Measurements from ENCODE around the gene SYTL1. TPM values are rescaled to one million over a fixed set of nuclear protein-coding genes. Genes with fewer than 3 reads are reported as not detected.

The SYTL1 gene
- total and polyA plus RNA-seq, 9 of the 15 experiments (the other 6 are each of a cell fraction or from before 2014, with no cell fraction given) = 0.04 to 9.3 (median 1.7) TPM

DNA sequence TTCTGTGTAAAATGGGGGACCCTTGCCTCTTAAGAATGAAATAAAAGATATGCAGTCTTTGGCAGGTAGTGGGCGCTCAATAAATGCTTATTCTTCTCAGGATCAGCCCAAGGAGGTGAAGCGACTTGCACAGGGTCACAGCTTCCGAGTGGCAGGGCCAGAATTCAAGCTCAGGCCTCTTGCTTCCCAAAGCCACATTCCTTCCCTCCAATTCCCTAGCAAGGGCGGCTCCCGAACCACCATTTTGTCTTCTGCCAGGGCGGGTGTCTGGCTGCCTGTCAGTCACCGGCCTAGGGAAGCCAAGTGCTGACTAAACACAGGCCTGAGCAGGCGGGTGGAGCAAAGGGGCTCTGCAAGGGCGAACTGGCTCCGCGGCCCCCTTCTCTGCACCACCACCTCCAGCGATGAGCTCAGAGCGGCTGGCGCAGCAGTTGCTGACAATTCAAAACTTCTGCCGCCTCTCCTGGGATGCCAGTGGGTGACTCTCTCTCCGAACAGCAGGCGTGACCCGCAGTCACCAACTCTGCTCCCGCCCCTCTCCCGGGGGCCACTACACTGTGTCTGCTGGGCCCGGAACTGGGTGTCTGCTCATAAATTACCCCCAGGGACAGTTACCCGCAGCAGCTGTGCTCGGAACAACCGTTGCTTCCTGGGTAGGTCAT lies 61.4 kb downstream of the SYTL1 start (continued):
- TF ChIP-seq, protein P1, sequence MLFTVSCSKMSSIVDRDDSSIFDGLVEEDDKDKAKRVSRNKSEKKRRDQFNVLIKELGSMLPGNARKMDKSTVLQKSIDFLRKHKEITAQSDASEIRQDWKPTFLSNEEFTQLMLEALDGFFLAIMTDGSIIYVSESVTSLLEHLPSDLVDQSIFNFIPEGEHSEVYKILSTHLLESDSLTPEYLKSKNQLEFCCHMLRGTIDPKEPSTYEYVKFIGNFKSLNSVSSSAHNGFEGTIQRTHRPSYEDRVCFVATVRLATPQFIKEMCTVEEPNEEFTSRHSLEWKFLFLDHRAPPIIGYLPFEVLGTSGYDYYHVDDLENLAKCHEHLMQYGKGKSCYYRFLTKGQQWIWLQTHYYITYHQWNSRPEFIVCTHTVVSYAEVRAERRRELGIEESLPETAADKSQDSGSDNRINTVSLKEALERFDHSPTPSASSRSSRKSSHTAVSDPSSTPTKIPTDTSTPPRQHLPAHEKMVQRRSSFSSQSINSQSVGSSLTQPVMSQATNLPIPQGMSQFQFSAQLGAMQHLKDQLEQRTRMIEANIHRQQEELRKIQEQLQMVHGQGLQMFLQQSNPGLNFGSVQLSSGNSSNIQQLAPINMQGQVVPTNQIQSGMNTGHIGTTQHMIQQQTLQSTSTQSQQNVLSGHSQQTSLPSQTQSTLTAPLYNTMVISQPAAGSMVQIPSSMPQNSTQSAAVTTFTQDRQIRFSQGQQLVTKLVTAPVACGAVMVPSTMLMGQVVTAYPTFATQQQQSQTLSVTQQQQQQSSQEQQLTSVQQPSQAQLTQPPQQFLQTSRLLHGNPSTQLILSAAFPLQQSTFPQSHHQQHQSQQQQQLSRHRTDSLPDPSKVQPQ (CRISPR knock-in tag; IDR thresholded peaks at IDR 0.05; ENCODE audit: borderline replicate concordance) = no peak
- TF ChIP-seq EWSR1 (IDR thresholded peaks at IDR 0.05; ENCODE audit: borderline replicate concordance, low read depth, partially characterized antibody) = no peak
- TF ChIP-seq SREBF1 (IDR thresholded peaks at IDR 0.05; ENCODE audit: borderline replicate concordance, low read depth, low read length) = no peak
- TF ChIP-seq SOX6 (IDR thresholded peaks at IDR 0.05) = no peak
- TF ChIP-seq TRIM24 (IDR thresholded peaks at IDR 0.05) = no peak
- TF ChIP-seq RUNX1 (IDR thresholded peaks at IDR 0.05; ENCODE audit: low read depth) = 0 out of 2 replicates have a peak, but pooled peaks have one; percentile 44
- no peak for TF ChIP-seq FOXM1 (IDR thresholded peaks at IDR 0.05; ENCODE audit: low read depth)
- no peak for TF ChIP-seq FOXM1 (CRISPR knock-in tag; IDR thresholded peaks at IDR 0.05; ENCODE audit: low read depth)
- no peak for TF ChIP-seq ZNF146 (CRISPR knock-in tag; IDR thresholded peaks at IDR 0.05; ENCODE audit: unreplicated experiment)
- TF ChIP-seq, protein P2, sequence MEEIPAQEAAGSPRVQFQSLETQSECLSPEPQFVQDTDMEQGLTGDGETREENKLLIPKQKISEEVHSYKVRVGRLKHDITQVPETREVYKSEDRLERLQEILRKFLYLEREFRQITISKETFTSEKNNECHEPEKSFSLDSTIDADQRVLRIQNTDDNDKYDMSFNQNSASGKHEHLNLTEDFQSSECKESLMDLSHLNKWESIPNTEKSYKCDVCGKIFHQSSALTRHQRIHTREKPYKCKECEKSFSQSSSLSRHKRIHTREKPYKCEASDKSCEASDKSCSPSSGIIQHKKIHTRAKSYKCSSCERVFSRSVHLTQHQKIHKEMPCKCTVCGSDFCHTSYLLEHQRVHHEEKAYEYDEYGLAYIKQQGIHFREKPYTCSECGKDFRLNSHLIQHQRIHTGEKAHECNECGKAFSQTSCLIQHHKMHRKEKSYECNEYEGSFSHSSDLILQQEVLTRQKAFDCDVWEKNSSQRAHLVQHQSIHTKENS (CRISPR knock-in tag; IDR thresholded peaks at IDR 0.05) = no peak
- TF ChIP-seq FOSL1 (tag; conservative IDR thresholded peaks at IDR 0.05) = no peak
- no peak for TF ChIP-seq SMAD4 (CRISPR knock-in tag; conservative IDR thresholded peaks at IDR 0.05)
- TF ChIP-seq ERF (CRISPR knock-in tag; IDR thresholded peaks at IDR 0.05) = no peak
- TF ChIP-seq NR2C1 (IDR thresholded peaks at IDR 0.05) = no peak
- no peak for TF ChIP-seq NR2C1 (tag; IDR thresholded peaks at IDR 0.05)
- TF ChIP-seq, protein P3, sequence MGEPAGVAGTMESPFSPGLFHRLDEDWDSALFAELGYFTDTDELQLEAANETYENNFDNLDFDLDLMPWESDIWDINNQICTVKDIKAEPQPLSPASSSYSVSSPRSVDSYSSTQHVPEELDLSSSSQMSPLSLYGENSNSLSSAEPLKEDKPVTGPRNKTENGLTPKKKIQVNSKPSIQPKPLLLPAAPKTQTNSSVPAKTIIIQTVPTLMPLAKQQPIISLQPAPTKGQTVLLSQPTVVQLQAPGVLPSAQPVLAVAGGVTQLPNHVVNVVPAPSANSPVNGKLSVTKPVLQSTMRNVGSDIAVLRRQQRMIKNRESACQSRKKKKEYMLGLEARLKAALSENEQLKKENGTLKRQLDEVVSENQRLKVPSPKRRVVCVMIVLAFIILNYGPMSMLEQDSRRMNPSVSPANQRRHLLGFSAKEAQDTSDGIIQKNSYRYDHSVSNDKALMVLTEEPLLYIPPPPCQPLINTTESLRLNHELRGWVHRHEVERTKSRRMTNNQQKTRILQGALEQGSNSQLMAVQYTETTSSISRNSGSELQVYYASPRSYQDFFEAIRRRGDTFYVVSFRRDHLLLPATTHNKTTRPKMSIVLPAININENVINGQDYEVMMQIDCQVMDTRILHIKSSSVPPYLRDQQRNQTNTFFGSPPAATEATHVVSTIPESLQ (CRISPR knock-in tag; IDR thresholded peaks at IDR 0.05) = no peak
- no peak for TF ChIP-seq NFE2L1 (tag; IDR thresholded peaks at IDR 0.05; ENCODE audit: borderline replicate concordance, low read depth)
- no peak for TF ChIP-seq TARDBP (IDR thresholded peaks at IDR 0.05)
- no peak for TF ChIP-seq MYC (IDR thresholded peaks at IDR 0.05; ENCODE audit: low read depth, low read length)
- no peak for TF ChIP-seq MYC (CRISPR knock-in tag; IDR thresholded peaks at IDR 0.05; ENCODE audit: borderline replicate concordance, low read depth)
- TF ChIP-seq CCNT2 (IDR thresholded peaks at IDR 0.05; ENCODE audit: borderline replicate concordance, extremely low read depth, insufficient read length, low read depth, low read length) = peak; percentile 33
- TF ChIP-seq, protein P4, sequence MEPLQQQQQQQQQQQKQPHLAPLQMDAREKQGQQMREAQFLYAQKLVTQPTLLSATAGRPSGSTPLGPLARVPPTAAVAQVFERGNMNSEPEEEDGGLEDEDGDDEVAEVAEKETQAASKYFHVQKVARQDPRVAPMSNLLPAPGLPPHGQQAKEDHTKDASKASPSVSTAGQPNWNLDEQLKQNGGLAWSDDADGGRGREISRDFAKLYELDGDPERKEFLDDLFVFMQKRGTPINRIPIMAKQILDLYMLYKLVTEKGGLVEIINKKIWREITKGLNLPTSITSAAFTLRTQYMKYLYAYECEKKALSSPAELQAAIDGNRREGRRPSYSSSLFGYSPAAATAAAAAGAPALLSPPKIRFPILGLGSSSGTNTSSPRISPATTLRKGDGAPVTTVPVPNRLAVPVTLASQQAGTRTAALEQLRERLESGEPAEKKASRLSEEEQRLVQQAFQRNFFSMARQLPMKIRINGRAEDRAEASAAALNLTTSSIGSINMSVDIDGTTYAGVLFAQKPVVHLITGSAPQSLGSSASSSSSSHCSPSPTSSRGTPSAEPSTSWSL (CRISPR knock-in tag; IDR thresholded peaks at IDR 0.05; ENCODE audit: borderline replicate concordance) = no peak

All from K562 (cell line).